ENCODE measurements around the gene SARM1. TPM values are rescaled to one million over a fixed set of nuclear protein-coding genes. Genes with fewer than 3 reads are reported as not detected.

Gene SARM1
- total RNA-seq, 1 donor from 2014 or later = 19.0 TPM

DNA sequence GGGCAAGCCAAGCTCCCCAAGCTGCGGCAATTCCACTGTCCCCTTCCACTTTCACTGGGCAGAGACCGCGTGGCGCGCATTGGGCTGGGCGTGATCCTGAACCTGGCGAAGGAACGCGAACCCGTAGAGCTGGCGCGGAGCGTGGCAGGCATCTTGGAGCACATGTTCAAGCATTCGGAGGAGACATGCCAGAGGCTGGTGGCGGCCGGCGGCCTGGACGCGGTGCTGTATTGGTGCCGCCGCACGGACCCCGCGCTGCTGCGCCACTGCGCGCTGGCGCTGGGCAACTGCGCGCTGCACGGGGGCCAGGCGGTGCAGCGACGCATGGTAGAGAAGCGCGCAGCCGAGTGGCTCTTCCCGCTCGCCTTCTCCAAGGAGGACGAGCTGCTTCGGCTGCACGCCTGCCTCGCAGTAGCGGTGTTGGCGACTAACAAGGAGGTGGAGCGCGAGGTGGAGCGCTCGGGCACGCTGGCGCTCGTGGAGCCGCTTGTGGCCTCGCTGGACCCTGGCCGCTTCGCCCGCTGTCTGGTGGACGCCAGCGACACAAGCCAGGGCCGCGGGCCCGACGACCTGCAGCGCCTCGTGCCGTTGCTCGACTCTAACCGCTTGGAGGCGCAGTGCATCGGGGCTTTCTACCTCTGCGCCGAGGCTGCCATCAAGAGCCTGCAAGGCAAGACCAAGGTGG, 9.8 kb downstream of the SARM1 start:
- peaks cover 4% of the 10 kb centered on the region for H3K36me3 Mint-ChIP-seq
- H3K27ac Mint-ChIP-seq = no peak overlapping the region
- no peaks in the 10 kb centered on the region for H3K9me3 Mint-ChIP-seq
- peaks cover 68% of the 10 kb centered on the region for H3K27me3 Mint-ChIP-seq (ENCODE audit: low read depth)
- H3K4me3 Mint-ChIP-seq = peak overlapping the region; percentile 25
- DNase-seq (ENCODE audit: low spot score in 2 of 2, unreplicated experiment in 2 of 2) = no peak
- TF ChIP-seq, protein P1, sequence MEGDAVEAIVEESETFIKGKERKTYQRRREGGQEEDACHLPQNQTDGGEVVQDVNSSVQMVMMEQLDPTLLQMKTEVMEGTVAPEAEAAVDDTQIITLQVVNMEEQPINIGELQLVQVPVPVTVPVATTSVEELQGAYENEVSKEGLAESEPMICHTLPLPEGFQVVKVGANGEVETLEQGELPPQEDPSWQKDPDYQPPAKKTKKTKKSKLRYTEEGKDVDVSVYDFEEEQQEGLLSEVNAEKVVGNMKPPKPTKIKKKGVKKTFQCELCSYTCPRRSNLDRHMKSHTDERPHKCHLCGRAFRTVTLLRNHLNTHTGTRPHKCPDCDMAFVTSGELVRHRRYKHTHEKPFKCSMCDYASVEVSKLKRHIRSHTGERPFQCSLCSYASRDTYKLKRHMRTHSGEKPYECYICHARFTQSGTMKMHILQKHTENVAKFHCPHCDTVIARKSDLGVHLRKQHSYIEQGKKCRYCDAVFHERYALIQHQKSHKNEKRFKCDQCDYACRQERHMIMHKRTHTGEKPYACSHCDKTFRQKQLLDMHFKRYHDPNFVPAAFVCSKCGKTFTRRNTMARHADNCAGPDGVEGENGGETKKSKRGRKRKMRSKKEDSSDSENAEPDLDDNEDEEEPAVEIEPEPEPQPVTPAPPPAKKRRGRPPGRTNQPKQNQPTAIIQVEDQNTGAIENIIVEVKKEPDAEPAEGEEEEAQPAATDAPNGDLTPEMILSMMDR (IDR thresholded peaks at IDR 0.05; ENCODE audit: unreplicated experiment) = no peak
- peaks cover 13% of the 10 kb centered on the region for H3K4me1 Mint-ChIP-seq

DNA sequence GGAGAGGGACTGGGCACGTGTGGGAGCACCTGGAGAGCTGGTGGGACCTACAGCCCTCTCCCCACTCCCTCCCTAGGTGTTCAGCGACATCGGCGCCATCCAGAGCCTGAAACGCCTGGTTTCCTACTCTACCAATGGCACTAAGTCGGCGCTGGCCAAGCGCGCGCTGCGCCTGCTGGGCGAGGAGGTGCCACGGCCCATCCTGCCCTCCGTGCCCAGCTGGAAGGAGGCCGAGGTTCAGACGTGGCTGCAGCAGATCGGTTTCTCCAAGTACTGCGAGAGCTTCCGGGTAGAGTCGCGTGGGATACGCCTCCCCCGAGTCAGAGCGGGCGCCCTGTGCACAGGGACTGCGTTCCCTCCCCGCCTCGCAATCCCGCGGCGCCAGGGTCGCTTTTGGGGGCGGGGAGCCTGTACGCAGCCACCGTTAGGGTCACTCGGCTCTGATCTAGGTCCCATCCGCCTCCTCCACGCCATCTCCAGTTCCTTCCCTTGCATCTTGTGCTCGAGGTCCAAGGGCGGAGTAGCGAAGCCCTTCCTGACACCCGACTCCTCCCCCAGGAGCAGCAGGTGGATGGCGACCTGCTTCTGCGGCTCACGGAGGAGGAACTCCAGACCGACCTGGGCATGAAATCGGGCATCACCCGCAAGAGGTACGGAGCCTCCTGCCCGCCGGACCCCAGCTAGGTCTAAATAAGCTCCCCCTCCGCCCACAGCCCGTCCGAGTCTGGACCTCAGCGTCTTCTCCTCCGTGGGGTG, 13.0 kb downstream of the SARM1 start:
- DNase-seq (ENCODE audit: low spot score in 2 of 2, unreplicated experiment in 2 of 2) = no peak
- H3K4me1 Mint-ChIP-seq = peaks cover 13% of the 10 kb centered on the region
- TF ChIP-seq, protein P1 (IDR thresholded peaks at IDR 0.05; ENCODE audit: unreplicated experiment) = no peak
- no peaks in the 10 kb centered on the region for H3K9me3 Mint-ChIP-seq
- H3K27me3 Mint-ChIP-seq (ENCODE audit: low read depth) = peaks cover 60% of the 10 kb centered on the region
- H3K4me3 Mint-ChIP-seq = peak overlapping the region; percentile 73
- H3K27ac Mint-ChIP-seq = no peak overlapping the region
- H3K36me3 Mint-ChIP-seq = peaks cover 5% of the 10 kb centered on the region

DNA sequence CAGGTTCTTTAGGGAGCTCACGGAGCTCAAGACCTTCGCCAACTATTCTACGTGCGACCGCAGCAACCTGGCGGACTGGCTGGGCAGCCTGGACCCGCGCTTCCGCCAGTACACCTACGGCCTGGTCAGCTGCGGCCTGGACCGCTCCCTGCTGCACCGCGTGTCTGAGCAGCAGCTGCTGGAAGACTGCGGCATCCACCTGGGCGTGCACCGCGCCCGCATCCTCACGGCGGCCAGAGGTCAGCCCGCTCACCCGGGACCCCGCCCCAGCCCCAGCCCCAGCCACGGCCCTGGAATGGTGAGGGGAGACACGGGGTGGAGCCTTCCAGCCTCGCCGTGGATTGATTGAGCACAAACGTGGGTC, 13.5 kb downstream of the SARM1 start:
- H3K27me3 Mint-ChIP-seq (ENCODE audit: low read depth) = peaks cover 55% of the 10 kb centered on the region
- peaks cover 9% of the 10 kb centered on the region for H3K36me3 Mint-ChIP-seq
- peaks cover 13% of the 10 kb centered on the region for H3K4me1 Mint-ChIP-seq
- H3K9me3 Mint-ChIP-seq = no peaks in the 10 kb centered on the region
- TF ChIP-seq, protein P1 (IDR thresholded peaks at IDR 0.05; ENCODE audit: unreplicated experiment) = no peak
- no peak for DNase-seq (ENCODE audit: low spot score in 2 of 2, unreplicated experiment in 2 of 2)
- peak overlapping the region; percentile 73 for H3K4me3 Mint-ChIP-seq
- no peak overlapping the region for H3K27ac Mint-ChIP-seq

DNA sequence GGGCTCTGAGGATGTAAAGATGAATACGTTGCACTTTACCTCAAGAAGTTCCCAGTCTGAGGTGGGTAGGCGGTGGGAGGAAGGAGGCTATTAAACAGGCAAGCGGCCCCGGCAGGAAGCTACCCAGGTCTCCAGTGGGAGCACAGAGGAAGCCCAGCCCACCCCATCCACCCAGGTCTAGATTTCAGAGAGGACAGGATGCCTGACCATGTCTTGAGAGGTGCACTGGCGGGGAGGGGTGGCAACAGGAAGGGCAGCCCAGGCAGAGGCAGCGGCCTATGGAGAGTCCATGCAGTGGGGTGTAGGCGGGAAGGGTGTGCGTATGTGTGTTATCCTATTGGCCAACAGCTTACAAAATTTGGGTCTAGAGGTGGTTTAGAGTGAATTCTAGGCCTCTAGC, 13.9 kb downstream of the SARM1 start:
- Mint-ChIP-seq H3K4me1 (peaks cover 9% of the 10 kb centered on the region), H3K27me3 (ENCODE audit: low read depth) (peaks cover 51% of the 10 kb centered on the region), H3K36me3 (peaks cover 13% of the 10 kb centered on the region), H3K4me3 (peak overlapping the region; percentile 73), H3K27ac (no peak overlapping the region), H3K9me3 (no peaks in the 10 kb centered on the region)
- DNase-seq (ENCODE audit: low spot score in 2 of 2, unreplicated experiment in 2 of 2) = no peak
- TF ChIP-seq, protein P1 (IDR thresholded peaks at IDR 0.05; ENCODE audit: unreplicated experiment) = no peak

DNA sequence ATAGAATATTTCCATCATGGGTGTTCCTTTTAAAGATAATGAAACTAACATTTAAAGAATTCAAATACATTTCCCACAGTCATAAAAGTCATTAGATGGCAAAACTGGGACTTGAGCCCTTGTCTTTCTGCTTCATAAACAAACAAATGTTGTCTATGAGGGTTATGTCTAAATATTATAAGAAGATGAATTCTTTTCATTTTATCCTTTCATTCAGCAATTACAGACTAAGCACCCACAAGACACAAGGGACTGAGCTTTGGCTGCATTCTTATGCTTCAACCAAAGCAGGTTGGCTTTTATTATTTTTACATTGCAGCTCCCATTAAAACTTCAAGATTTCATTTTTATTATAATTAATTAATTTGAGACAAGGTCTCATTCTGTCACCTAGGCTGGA, 14.9 kb downstream of the SARM1 start:
- Mint-ChIP-seq H3K4me3 (no peak overlapping the region), H3K27ac (no peak overlapping the region), H3K9me3 (no peaks in the 10 kb centered on the region), H3K4me1 (peaks cover 7% of the 10 kb centered on the region), H3K27me3 (ENCODE audit: low read depth) (peaks cover 41% of the 10 kb centered on the region), H3K36me3 (peaks cover 19% of the 10 kb centered on the region)
- TF ChIP-seq, protein P1 (IDR thresholded peaks at IDR 0.05; ENCODE audit: unreplicated experiment) = no peak
- no peak for DNase-seq (ENCODE audit: low spot score in 2 of 2, unreplicated experiment in 2 of 2)
